Naive thymus-derived CD4-positive, alpha-beta T cell (primary cell): ENCODE results near the gene CEP250. TPM values are rescaled to one million over a fixed set of nuclear protein-coding genes. Genes with fewer than 3 reads are reported as not detected.

Source experiments
- microRNA-seq: library from miRNA; unstranded; fragments of <30 nt; microRNA quantifications from one replicate; pipeline ENCODE4 v1.2.0, GENCODE V29; 2022; ENCODE audit warnings: borderline microRNAs expressed
- polyA plus RNA-seq, 2 donors: library from polyadenylated mRNA; unstranded; fragments of 300-500 nt; fragmentation: Illumina TruSeq; gene quantifications; one replicate each; pipeline ENCODE4 v1.2.3, GENCODE V29; 2021
- total RNA-seq, 6 experiments: library from RNA in 5 of 6; stranded (reverse) in 5 of 6; gene quantifications; 1 replicate in 5 of 6; 2 replicates in 1 of 6; pipeline ENCODE4 v1.2.3 and lab custom pipeline; 2021 to 2026

CEP250 gene
- total and polyA plus RNA-seq, 7 experiments from 2014 or later: 7.7 to 75.0 (median 50.2) TPM

Small RNA genes within 50 kb of the gene (microRNA-seq; reads per million reads assigned to microRNA genes)
- gene MIR1289-1: not detected

Other genes with a start within 250 kb of the CEP250 start
- gene MMP24, start 228.9 kb upstream of the CEP250 start, total RNA-seq: under 1 TPM in 1 of 5 experiments, not detected in 4; 0.07 TPM
- under 1 TPM in 1 of 2 donors, not detected in 1; 0.08 TPM for gene MMP24, start 228.9 kb upstream of the CEP250 start, polyA plus RNA-seq
- 10 to 100 TPM; 43.8 to 88.6 (median 69.4) TPM for gene MMP24OS, start 177.5 kb upstream of the CEP250 start, total RNA-seq
- 10 to 100 TPM; 12.3 to 14.0 TPM for gene MMP24OS, start 177.5 kb upstream of the CEP250 start, polyA plus RNA-seq
- 100 to 1,000 TPM in 1 of 5 experiments, 10 to 100 TPM in 4; 35.4 to 117 (median 39.9) TPM for gene EIF6, start 170.8 kb upstream of the CEP250 start, total RNA-seq
- gene EIF6, start 170.8 kb upstream of the CEP250 start, polyA plus RNA-seq: 100 to 1,000 TPM; 141 to 150 TPM
- gene FAM83C, start 163.2 kb upstream of the CEP250 start, total RNA-seq: not detected
- gene FAM83C, start 163.2 kb upstream of the CEP250 start, polyA plus RNA-seq: not detected
- 10 to 100 TPM; 29.7 to 61.8 (median 48.8) TPM for gene UQCC1, start 43.6 kb upstream of the CEP250 start, total RNA-seq
- 10 to 100 TPM; 12.6 to 16.8 TPM for gene UQCC1, start 43.6 kb upstream of the CEP250 start, polyA plus RNA-seq
- under 1 TPM in 1 of 5 experiments, not detected in 4; 0.13 TPM for gene GDF5, start 17.4 kb upstream of the CEP250 start, total RNA-seq
- not detected for gene GDF5, start 17.4 kb upstream of the CEP250 start, polyA plus RNA-seq
- not detected for gene C20orf173, start 74.1 kb downstream of the CEP250 start, total RNA-seq
- not detected for gene C20orf173, start 74.1 kb downstream of the CEP250 start, polyA plus RNA-seq
- gene ERGIC3, start 86.5 kb downstream of the CEP250 start, total RNA-seq: 100 to 1,000 TPM; 139 to 158 (median 148) TPM
- gene ERGIC3, start 86.5 kb downstream of the CEP250 start, polyA plus RNA-seq: 100 to 1,000 TPM; 135 to 148 TPM
- gene SPAG4, start 160.2 kb downstream of the CEP250 start, total RNA-seq: 10 to 100 TPM in 2 of 5 experiments, 1 to 10 TPM in 2, under 1 TPM in 1; 0.35 to 25.0 (median 2.7) TPM
- not detected for gene SPAG4, start 160.2 kb downstream of the CEP250 start, polyA plus RNA-seq
- 100 to 1,000 TPM; 250 to 378 (median 305) TPM for gene CPNE1, start 209.3 kb downstream of the CEP250 start, total RNA-seq
- 100 to 1,000 TPM; 277 to 360 TPM for gene CPNE1, start 209.3 kb downstream of the CEP250 start, polyA plus RNA-seq
- 100 to 1,000 TPM in 4 of 5 experiments, 10 to 100 TPM in 1; 98.2 to 122 (median 114) TPM for gene RBM12, start 209.3 kb downstream of the CEP250 start, total RNA-seq
- gene RBM12, start 209.3 kb downstream of the CEP250 start, polyA plus RNA-seq: 10 to 100 TPM; 48.9 to 50.8 TPM
- 10 to 100 TPM; 18.2 to 41.1 (median 35.0) TPM for gene NFS1, start 243.8 kb downstream of the CEP250 start, total RNA-seq
- gene NFS1, start 243.8 kb downstream of the CEP250 start, polyA plus RNA-seq: 10 to 100 TPM in 1 of 2 donors, 1 to 10 TPM in 1; 9.7 to 27.7 TPM
- 10 to 100 TPM; 33.2 to 85.5 (median 38.5) TPM for gene ROMO1, start 243.8 kb downstream of the CEP250 start, total RNA-seq
- gene ROMO1, start 243.8 kb downstream of the CEP250 start, polyA plus RNA-seq: 100 to 1,000 TPM; 269 to 293 TPM